Lower leg skin (tissue), 4 donors: Measurements from ENCODE around the gene TRIP10. TPM values are rescaled to one million over a fixed set of nuclear protein-coding genes. Genes with fewer than 3 reads are reported as not detected.

Source experiments
- DNase-seq, 2 donors: peaks; one replicate each; pipeline ENCODE4 v3.0.0-alpha.2; 2019; ENCODE audit warnings: low spot score in 2 of 2
- H3K4me3 ChIP-seq: fragments of 200-600 bp; sonication (generic); 2 replicates; pipeline ENCODE4 v1.5.1; 2017; ENCODE audit warnings: mild to moderate bottlenecking, low read depth; ENCODE audit not compliant: poor library complexity, severe bottlenecking
- CTCF ChIP-seq, 3 donors: fragments of 450-650 bp; IDR thresholded peaks; one replicate each; pipeline ENCODE4 v1.5.1; 2016; ENCODE audit warnings: antibody characterized with exemption in 3 of 3, mild to moderate bottlenecking in 3 of 3, moderate library complexity in 2 of 3
- POLR2A ChIP-seq, 2 donors: fragments of 450-650 bp; IDR thresholded peaks; one replicate each; pipeline ENCODE4 v1.6.1; 2016 to 2017; ENCODE audit warnings: antibody characterized with exemption in 2 of 2, mild to moderate bottlenecking in 1 of 2, moderate library complexity in 1 of 2
- WGBS, 2 donors: methylation state at CpG; one replicate each; pipeline ENCODE4 v1.1.5; 2018; 5-methylcytosine and 5-hydroxymethylcytosine counted together
- intact Hi-C: fragments of 100-400 bp; cut with DNase I; formaldehyde crosslinking; loops from one replicate; pipeline ENCODE4 v1.15.0; 2023; ENCODE audit warnings: low total_unique reads
- total RNA-seq, 4 donors: library from RNA; depleted of rRNA; stranded (reverse); fragments of >200 nt; gene quantifications; one replicate each; pipeline ENCODE4 v1.1.0, GENCODE V29; 2016

TRIP10 gene
- total RNA-seq, 4 donors from 2014 or later, result 41.2 to 60.2 (median 46.5) TPM

GRCh38 chr19:6700586-6701316 is 38.7 kb upstream of the TRIP10 start:
- WGBS, 2 donors, result 90% methylated on average over 8 of the region's 8 CpGs
- no peak for DNase-seq
- intact Hi-C loops, result no loop called here
- no peak overlapping the region for H3K4me3 ChIP-seq
- TF ChIP-seq CTCF (IDR thresholded peaks at IDR 0.05), result no peak
- TF ChIP-seq POLR2A (IDR thresholded peaks at IDR 0.05), result no peak

GRCh38 chr19:6705931-6706632 is 33.4 kb upstream of the TRIP10 start:
- intact Hi-C loops, result no loop called here
- TF ChIP-seq CTCF (IDR thresholded peaks at IDR 0.05), result no peak
- TF ChIP-seq POLR2A (IDR thresholded peaks at IDR 0.05), result no peak
- 73 to 76% methylated on average over 11 of the region's 11 CpGs for WGBS, 2 donors
- DNase-seq, result no peak
- H3K4me3 ChIP-seq, result no peak overlapping the region

- intact Hi-C loops, result no loop called here
- no peak overlapping the region for H3K4me3 ChIP-seq
- no peak for TF ChIP-seq CTCF (IDR thresholded peaks at IDR 0.05)
- TF ChIP-seq POLR2A (IDR thresholded peaks at IDR 0.05), result no peak
- DNase-seq, result no peak
- 50 to 55% methylated on average over 3 of the region's 3 CpGs for WGBS, 2 donors
Measured at GRCh38 chr19:6706633-6706958, 32.9 kb upstream of the TRIP10 start.

- H3K4me3 ChIP-seq, result no peak overlapping the region
- TF ChIP-seq POLR2A (IDR thresholded peaks at IDR 0.05), result no peak
- TF ChIP-seq CTCF (IDR thresholded peaks at IDR 0.05), result no peak
- 86 to 87% methylated on average over 33 to 34 of the region's 44 CpGs for WGBS, 2 donors
- intact Hi-C loops, result no loop called here
- DNase-seq, result no peak
Measured at GRCh38 chr19:6707011-6707657, 32.3 kb upstream of the TRIP10 start.

- DNase-seq, result no peak
- WGBS, 2 donors, result 79 to 81% methylated on average over 16 of the region's 16 CpGs
- TF ChIP-seq CTCF (IDR thresholded peaks at IDR 0.05) (no peak), POLR2A (IDR thresholded peaks at IDR 0.05) (no peak)
- intact Hi-C loops, result no loop called here
- no peak overlapping the region for H3K4me3 ChIP-seq
Measured at GRCh38 chr19:6707658-6708018, 31.8 kb upstream of the TRIP10 start.
